Measurements from ENCODE around the gene NOC3L. TPM values are rescaled to one million over a fixed set of nuclear protein-coding genes. Genes with fewer than 3 reads are reported as not detected.
A peak's percentile ranks its signal among the peaks of the same experiment; 100 is the strongest.

Gene NOC3L
- polyA plus RNA-seq, 1 experiment: 20.9 TPM

- CTCF ChIA-PET: interaction anchor here (0.6 to 5.3 kb wide), 2 partner anchors 80 to 462 kb away, joined by 3 to 52 read pairs; no protein-coding TSS in a partner anchor
- POLR2A ChIA-PET: no interaction called here
Measured at GRCh38 chr10:94364482-94364881, 1.7 kb upstream of the NOC3L start.

GRCh38 chr10:94363251-94363565, 469 bp upstream of the NOC3L start:
- H3K27me3 ChIP-seq (ENCODE audit: control insufficient read depth, insufficient read depth, low read length): peaks cover 2% of the 10 kb centered on the region
- H3K9me3 ChIP-seq (ENCODE audit: control insufficient read depth, insufficient read depth, low read length): no peaks in the 10 kb centered on the region
- ChIA-PET CTCF (interaction anchor here (0.6 to 5.3 kb wide), 19 partner anchors 9 to 446 kb away, joined by 3 to 52 read pairs (median 4); partner anchors contain the start of gene TBC1D12), POLR2A (interaction anchor here (0.6 kb wide), 1 partner anchor 40 kb away, joined by 5 read pairs; no protein-coding TSS in a partner anchor)
- TF ChIP-seq, protein P1, sequence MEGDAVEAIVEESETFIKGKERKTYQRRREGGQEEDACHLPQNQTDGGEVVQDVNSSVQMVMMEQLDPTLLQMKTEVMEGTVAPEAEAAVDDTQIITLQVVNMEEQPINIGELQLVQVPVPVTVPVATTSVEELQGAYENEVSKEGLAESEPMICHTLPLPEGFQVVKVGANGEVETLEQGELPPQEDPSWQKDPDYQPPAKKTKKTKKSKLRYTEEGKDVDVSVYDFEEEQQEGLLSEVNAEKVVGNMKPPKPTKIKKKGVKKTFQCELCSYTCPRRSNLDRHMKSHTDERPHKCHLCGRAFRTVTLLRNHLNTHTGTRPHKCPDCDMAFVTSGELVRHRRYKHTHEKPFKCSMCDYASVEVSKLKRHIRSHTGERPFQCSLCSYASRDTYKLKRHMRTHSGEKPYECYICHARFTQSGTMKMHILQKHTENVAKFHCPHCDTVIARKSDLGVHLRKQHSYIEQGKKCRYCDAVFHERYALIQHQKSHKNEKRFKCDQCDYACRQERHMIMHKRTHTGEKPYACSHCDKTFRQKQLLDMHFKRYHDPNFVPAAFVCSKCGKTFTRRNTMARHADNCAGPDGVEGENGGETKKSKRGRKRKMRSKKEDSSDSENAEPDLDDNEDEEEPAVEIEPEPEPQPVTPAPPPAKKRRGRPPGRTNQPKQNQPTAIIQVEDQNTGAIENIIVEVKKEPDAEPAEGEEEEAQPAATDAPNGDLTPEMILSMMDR (IDR thresholded peaks at IDR 0.05; ENCODE audit: low read depth, low read length): no peak
- no peak overlapping the region for H3K27ac ChIP-seq (ENCODE audit: low read depth, low read length)
- H3K4me3 ChIP-seq (ENCODE audit: low read depth, low read length): peak overlapping the region; percentile 89
- DNase-seq (ENCODE audit: low read depth, low spot score): no peak

More at GRCh38 chr10:94364482-94364881, 1.7 kb upstream of the NOC3L start:
- TF ChIP-seq, protein P1 (IDR thresholded peaks at IDR 0.05; ENCODE audit: low read depth, low read length): no peak
- no peaks in the 10 kb centered on the region for H3K9me3 ChIP-seq (ENCODE audit: control insufficient read depth, insufficient read depth, low read length)
- no peak overlapping the region for H3K27ac ChIP-seq (ENCODE audit: low read depth, low read length)
- no peak overlapping the region for H3K4me3 ChIP-seq (ENCODE audit: low read depth, low read length)
- peaks cover 4% of the 10 kb centered on the region for H3K27me3 ChIP-seq (ENCODE audit: control insufficient read depth, insufficient read depth, low read length)
- DNase-seq (ENCODE audit: low read depth, low spot score): no peak

- H3K4me3 ChIP-seq (ENCODE audit: low read depth, low read length): peak overlapping the region; percentile 89
- H3K27ac ChIP-seq (ENCODE audit: low read depth, low read length): no peak overlapping the region
- TF ChIP-seq, protein P1 (IDR thresholded peaks at IDR 0.05; ENCODE audit: low read depth, low read length): no peak
- no peaks in the 10 kb centered on the region for H3K9me3 ChIP-seq (ENCODE audit: control insufficient read depth, insufficient read depth, low read length)
- H3K27me3 ChIP-seq (ENCODE audit: control insufficient read depth, insufficient read depth, low read length): peaks cover 2% of the 10 kb centered on the region
- no peak for DNase-seq (ENCODE audit: low read depth, low spot score)
- POLR2A ChIA-PET: no interaction called here
- CTCF ChIA-PET: interaction anchor here (0.6 to 5.3 kb wide), 6 partner anchors 22 to 83 kb away, joined by 3 to 52 read pairs (median 3); partner anchors contain the start of gene TBC1D12
Measured at GRCh38 chr10:94361171-94361794, 1.5 kb downstream of the NOC3L start.

DNA sequence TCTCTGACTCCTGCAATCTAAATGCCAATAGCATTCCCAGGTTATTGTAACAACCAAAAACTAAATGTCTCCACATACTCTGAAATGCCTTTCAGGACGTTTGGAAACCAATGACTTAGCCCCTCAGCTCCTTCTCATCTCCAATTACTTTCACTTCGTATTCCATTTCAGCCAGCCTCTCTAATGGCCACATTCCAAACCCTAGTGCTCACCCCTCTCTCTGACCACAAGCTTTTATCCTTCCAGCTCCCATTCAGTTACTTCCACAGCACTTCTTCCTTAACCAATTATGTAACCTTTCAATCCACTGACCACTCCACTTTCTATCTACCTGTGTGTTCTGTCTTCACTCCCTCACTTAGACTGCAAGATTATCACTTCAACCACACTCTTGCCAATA, 4.3 kb downstream of the NOC3L start:
- peak overlapping the region; percentile 41 for H3K4me3 ChIP-seq (ENCODE audit: low read depth, low read length)
- ChIA-PET POLR2A (interaction anchor here (0.6 to 1.0 kb wide), 4 partner anchors 9 to 96 kb away, joined by 3 to 4 read pairs (median 3); no protein-coding TSS in a partner anchor), CTCF (interaction anchor here (0.6 to 4.5 kb wide), 7 partner anchors 38 to 442 kb away, joined by 3 to 36 read pairs (median 4); no protein-coding TSS in a partner anchor)
- DNase-seq (ENCODE audit: low read depth, low spot score): peak; percentile 85
- no peaks in the 10 kb centered on the region for H3K27me3 ChIP-seq (ENCODE audit: control insufficient read depth, insufficient read depth, low read length)
- H3K27ac ChIP-seq (ENCODE audit: low read depth, low read length): peak overlapping the region; percentile 77
- no peaks in the 10 kb centered on the region for H3K9me3 ChIP-seq (ENCODE audit: control insufficient read depth, insufficient read depth, low read length)
- TF ChIP-seq, protein P1 (IDR thresholded peaks at IDR 0.05; ENCODE audit: low read depth, low read length): no peak

GRCh38 chr10:94357193-94357592, 5.5 kb downstream of the NOC3L start:
- no peak for DNase-seq (ENCODE audit: low read depth, low spot score)
- Histone ChIP-seq H3K27ac (ENCODE audit: low read depth, low read length) (no peak overlapping the region), H3K4me3 (ENCODE audit: low read depth, low read length) (no peak overlapping the region), H3K27me3 (ENCODE audit: control insufficient read depth, insufficient read depth, low read length) (no peaks in the 10 kb centered on the region), H3K9me3 (ENCODE audit: control insufficient read depth, insufficient read depth, low read length) (no peaks in the 10 kb centered on the region)
- POLR2A ChIA-PET: no interaction called here
- CTCF ChIA-PET: interaction anchor here (1.5 to 4.5 kb wide), 3 partner anchors 37 to 441 kb away, joined by 6 to 36 read pairs (median 7); no protein-coding TSS in a partner anchor
- TF ChIP-seq, protein P1 (IDR thresholded peaks at IDR 0.05; ENCODE audit: low read depth, low read length): no peak

All from AG04450 (cell line).